GM12878 (cell line): ENCODE measurements around the gene SUSD1.

ENCODE experiments used
- JUNB ChIP-seq: IDR thresholded peaks from 2 replicates; pipeline ENCODE4 v1.6.1; 2016; ENCODE audit warnings: antibody characterized with exemption, mild to moderate bottlenecking
- NR2C2 ChIP-seq: IDR thresholded peaks from 2 replicates; pipeline ENCODE4 v1.6.1; 2011; ENCODE audit warnings: borderline replicate concordance, low read depth; ENCODE audit not compliant: control insufficient read depth, insufficient read length
- POLR2AphosphoS5 ChIP-seq: IDR thresholded peaks from 2 replicates; pipeline ENCODE4 v1.6.1; 2011; ENCODE audit warnings: mild to moderate bottlenecking, low read length, inconsistent platforms
- TF ChIP-seq, protein P1 (sequence below), 3 experiments: IDR thresholded peaks in 2 of 3; conservative IDR thresholded peaks in 1 of 3; 2 replicates each; pipeline ENCODE4 v1.5.1; 2011; ENCODE audit warnings: low read depth in 3 of 3, low read length in 3 of 3, mild to moderate bottlenecking in 3 of 3, control low read depth in 2 of 3, moderate library complexity in 2 of 3, inconsistent platforms in 1 of 3, mixed read lengths in 1 of 3; ENCODE audit not compliant: control insufficient read depth in 2 of 3, insufficient read depth in 1 of 3; ENCODE audit errors: extremely low read depth in 1 of 3

DNA sequence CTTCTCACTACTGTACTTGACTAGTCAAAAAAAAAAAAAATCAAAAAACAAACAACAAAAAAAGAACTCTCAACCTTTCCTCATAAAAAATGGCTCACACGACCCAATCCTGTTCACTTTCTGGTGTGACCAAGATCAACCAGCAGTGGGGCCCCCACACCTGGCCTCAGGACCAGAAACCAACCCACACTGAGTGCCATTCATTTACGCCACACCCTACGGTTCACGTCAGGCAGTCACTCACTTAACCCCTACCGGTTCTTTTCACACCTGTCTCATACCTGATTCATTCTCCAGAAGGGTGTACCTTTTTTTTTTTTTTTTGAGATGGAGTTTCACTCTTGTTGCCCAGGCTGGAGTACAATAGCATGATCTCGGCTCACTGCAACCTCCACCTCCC is 5.7 kb downstream of the SUSD1 start:
- TF ChIP-seq JUNB (no peak), NR2C2 (no peak), POLR2AphosphoS5 (no peak)
- TF ChIP-seq, protein P1, sequence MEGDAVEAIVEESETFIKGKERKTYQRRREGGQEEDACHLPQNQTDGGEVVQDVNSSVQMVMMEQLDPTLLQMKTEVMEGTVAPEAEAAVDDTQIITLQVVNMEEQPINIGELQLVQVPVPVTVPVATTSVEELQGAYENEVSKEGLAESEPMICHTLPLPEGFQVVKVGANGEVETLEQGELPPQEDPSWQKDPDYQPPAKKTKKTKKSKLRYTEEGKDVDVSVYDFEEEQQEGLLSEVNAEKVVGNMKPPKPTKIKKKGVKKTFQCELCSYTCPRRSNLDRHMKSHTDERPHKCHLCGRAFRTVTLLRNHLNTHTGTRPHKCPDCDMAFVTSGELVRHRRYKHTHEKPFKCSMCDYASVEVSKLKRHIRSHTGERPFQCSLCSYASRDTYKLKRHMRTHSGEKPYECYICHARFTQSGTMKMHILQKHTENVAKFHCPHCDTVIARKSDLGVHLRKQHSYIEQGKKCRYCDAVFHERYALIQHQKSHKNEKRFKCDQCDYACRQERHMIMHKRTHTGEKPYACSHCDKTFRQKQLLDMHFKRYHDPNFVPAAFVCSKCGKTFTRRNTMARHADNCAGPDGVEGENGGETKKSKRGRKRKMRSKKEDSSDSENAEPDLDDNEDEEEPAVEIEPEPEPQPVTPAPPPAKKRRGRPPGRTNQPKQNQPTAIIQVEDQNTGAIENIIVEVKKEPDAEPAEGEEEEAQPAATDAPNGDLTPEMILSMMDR (IDR thresholded peaks at IDR 0.05 in 2 of 3, conservative IDR thresholded peaks at IDR 0.05 in 1 of 3; ENCODE audit: control insufficient read depth in 2 of 3, extremely low read depth in 1 of 3, insufficient read depth in 1 of 3, low read depth in 3 of 3, low read length in 3 of 3) = no peak
